H9 (cell line): ENCODE data around the gene ZNF521. TPM values are rescaled to one million over a fixed set of nuclear protein-coding genes. Genes with fewer than 3 reads are reported as not detected.

Experiments
- DNase-seq: peaks from one replicate; pipeline ENCODE4 v3.0.0-alpha.2; 2017
- H2AFZ ChIP-seq: one replicate; pipeline ENCODE4 v1.6.1; 2013; ENCODE audit warnings: mild to moderate bottlenecking, low read length, control low read depth, moderate library complexity
- H2AK5ac ChIP-seq: 2 replicates; pipeline ENCODE4 v1.6.1; 2013; ENCODE audit warnings: low read length, control low read depth, mixed read lengths; ENCODE audit not compliant: insufficient read length
- H2BK120ac ChIP-seq: one replicate; pipeline ENCODE4 v1.6.1; 2013; ENCODE audit warnings: low read depth, mild to moderate bottlenecking, low read length, control low read depth, inconsistent platforms; ENCODE audit not compliant: poor library complexity, severe bottlenecking
- H2BK12ac ChIP-seq: 2 replicates; pipeline ENCODE4 v1.6.1; 2013; ENCODE audit warnings: low read length, control low read depth, mixed read lengths, low read depth; ENCODE audit not compliant: insufficient read length
- H2BK15ac ChIP-seq: 2 replicates; pipeline ENCODE4 v1.6.1; 2013; ENCODE audit warnings: low read depth, low read length, control low read depth
- H2BK20ac ChIP-seq: one replicate; pipeline ENCODE4 v1.6.1; 2013; ENCODE audit warnings: low read depth, mild to moderate bottlenecking, low read length, control low read depth, inconsistent platforms; ENCODE audit not compliant: poor library complexity, severe bottlenecking
- H2BK5ac ChIP-seq: 2 replicates; pipeline ENCODE4 v1.6.1; 2013; ENCODE audit warnings: low read length, control low read depth, mixed read lengths; ENCODE audit not compliant: insufficient read length
- H3K14ac ChIP-seq: 2 replicates; pipeline ENCODE4 v1.6.1; 2013; ENCODE audit warnings: low read length, control low read depth; ENCODE audit not compliant: insufficient read depth
- H3K18ac ChIP-seq: 2 replicates; pipeline ENCODE4 v1.6.1; 2013; ENCODE audit warnings: low read depth, mild to moderate bottlenecking, mixed read lengths, low read length, control low read depth; ENCODE audit not compliant: insufficient read length
- H3K23ac ChIP-seq: 2 replicates; pipeline ENCODE4 v1.6.1; 2013; ENCODE audit warnings: low read length, control low read depth, mixed read lengths, low read depth; ENCODE audit not compliant: insufficient read length
- H3K23me2 ChIP-seq: 2 replicates; pipeline ENCODE4 v1.6.1; 2013; ENCODE audit warnings: low read depth, mild to moderate bottlenecking, mixed read lengths, low read length, control low read depth; ENCODE audit not compliant: insufficient read length, poor library complexity, severe bottlenecking
- H3K27ac ChIP-seq: 2 replicates; pipeline ENCODE4 v1.5.1; 2013; ENCODE audit warnings: low read length, control low read depth, mixed read lengths, low read depth; ENCODE audit not compliant: insufficient read length
- H3K27me3 ChIP-seq: 2 replicates; pipeline ENCODE4 v1.6.1; 2013; ENCODE audit warnings: low read length, control low read depth, inconsistent platforms; ENCODE audit not compliant: insufficient read depth
- H3K4ac ChIP-seq: 2 replicates; pipeline ENCODE4 v1.6.1; 2013; ENCODE audit warnings: low read depth, mild to moderate bottlenecking, control low read depth, inconsistent platforms, low read length, moderate library complexity
- H3K4me1 ChIP-seq: 2 replicates; pipeline ENCODE4 v1.6.1; 2013; ENCODE audit warnings: low read length, control low read depth, inconsistent platforms; ENCODE audit not compliant: insufficient read depth
- H3K4me2 ChIP-seq: 2 replicates; pipeline ENCODE4 v1.6.1; 2013; ENCODE audit warnings: low read length, control low read depth, mixed read lengths; ENCODE audit not compliant: insufficient read length, insufficient read depth
- H3K56ac ChIP-seq: 2 replicates; pipeline ENCODE4 v1.6.1; 2013; ENCODE audit warnings: low read depth, mild to moderate bottlenecking, mixed read lengths, low read length, control low read depth; ENCODE audit not compliant: insufficient read length
- H3K79me1 ChIP-seq: 2 replicates; pipeline ENCODE4 v1.6.1; 2013; ENCODE audit warnings: low read depth, mild to moderate bottlenecking, moderate library complexity, low read length, control low read depth, inconsistent platforms; ENCODE audit not compliant: insufficient read depth, poor library complexity, severe bottlenecking
- H3K79me2 ChIP-seq: 2 replicates; pipeline ENCODE4 v1.6.1; 2013; ENCODE audit warnings: low read length, control low read depth, inconsistent platforms; ENCODE audit not compliant: insufficient read depth
- H3K9ac ChIP-seq: 2 replicates; pipeline ENCODE4 v1.6.1; 2013; ENCODE audit warnings: low read length, control low read depth, mixed read lengths; ENCODE audit not compliant: insufficient read length; ENCODE audit errors: extremely low read depth
- H3K9me3 ChIP-seq: one replicate; pipeline ENCODE4 v1.6.1; 2013; ENCODE audit warnings: low read depth, low read length, inconsistent platforms; ENCODE audit not compliant: control insufficient read depth
- H3T11ph ChIP-seq: one replicate; pipeline ENCODE4 v1.6.1; 2013; ENCODE audit warnings: mild to moderate bottlenecking, low read length, control low read depth, inconsistent platforms
- H4K20me1 ChIP-seq: one replicate; pipeline ENCODE4 v1.6.1; 2013; ENCODE audit not compliant: control insufficient read depth, insufficient read length, insufficient read depth
- H4K5ac ChIP-seq: 2 replicates; pipeline ENCODE4 v1.6.1; 2013; ENCODE audit warnings: low read depth, mild to moderate bottlenecking, mixed read lengths, low read length, control low read depth; ENCODE audit not compliant: insufficient read length
- H4K8ac ChIP-seq: replicated peaks from 2 replicates; pipeline ENCODE4 v1.6.1; 2013; ENCODE audit warnings: low read length, control low read depth, mixed read lengths, low read depth; ENCODE audit not compliant: insufficient read length
- H4K91ac ChIP-seq: 2 replicates; pipeline ENCODE4 v1.6.1; 2013; ENCODE audit warnings: low read depth, mild to moderate bottlenecking, moderate library complexity, mixed read lengths, low read length, control low read depth; ENCODE audit not compliant: insufficient read length
- H3K27ac Mint-ChIP-seq, 3 experiments: 2 replicates in 2 of 3; 3 replicates in 1 of 3; pipeline ENCODE4 v1.8.0; 2020 to 2021; ENCODE audit warnings: mixed read lengths in 3 of 3, mild to moderate bottlenecking in 1 of 3, moderate library complexity in 1 of 3
- H3K27me3 Mint-ChIP-seq: 2 replicates; pipeline ENCODE4 v1.8.0; 2021; ENCODE audit warnings: low read depth, mild to moderate bottlenecking, moderate library complexity, mixed read lengths
- H3K36me3 Mint-ChIP-seq, 3 experiments: 2 replicates in 2 of 3; 3 replicates in 1 of 3; pipeline ENCODE4 v1.8.0; 2020 to 2021; ENCODE audit warnings: low read depth in 3 of 3, mixed read lengths in 3 of 3; ENCODE audit not compliant: insufficient read depth in 1 of 3
- H3K4me1 Mint-ChIP-seq, 2 experiments: 2 replicates each; pipeline ENCODE4 v1.8.0; 2020; ENCODE audit warnings: mixed read lengths in 2 of 2
- H3K4me3 Mint-ChIP-seq, 2 experiments: 2 replicates in 1 of 2; 3 replicates in 1 of 2; pipeline ENCODE4 v1.8.0; 2020 to 2021; ENCODE audit warnings: mild to moderate bottlenecking in 2 of 2, mixed read lengths in 2 of 2, moderate library complexity in 1 of 2
- H3K9me3 Mint-ChIP-seq, 2 experiments: 2 replicates in 1 of 2; 3 replicates in 1 of 2; pipeline ENCODE4 v1.8.0; 2020; ENCODE audit warnings: mild to moderate bottlenecking in 2 of 2, mixed read lengths in 2 of 2, moderate library complexity in 1 of 2
- WGBS: extraction: QIAGEN DNeasy Blood & Tissue Kit; methylation state at CpG from one replicate; pipeline ENCODE4 v1.1.7; 2013; ENCODE audit warnings: missing lambda C conversion rate, low lambda C conversion rate, mixed read lengths; ENCODE audit not compliant: insufficient read length; ENCODE audit errors: extremely low coverage; 5-methylcytosine and 5-hydroxymethylcytosine counted together
- total RNA-seq: library from RNA; stranded (reverse); gene quantifications from 2 replicates; pipeline ENCODE4 v1.2.1, GENCODE V29; 2021
- TF ChIP-seq, protein P1 (sequence below): fragments of 200-600 bp; sonication (generic); conservative IDR thresholded peaks from 3 replicates; pipeline ENCODE4 v1.8.0; 2021; ENCODE audit warnings: antibody characterized with exemption, mild to moderate bottlenecking

Gene ZNF521
- total RNA-seq, 1 experiment from 2014 or later: 3.3 TPM

DNA sequence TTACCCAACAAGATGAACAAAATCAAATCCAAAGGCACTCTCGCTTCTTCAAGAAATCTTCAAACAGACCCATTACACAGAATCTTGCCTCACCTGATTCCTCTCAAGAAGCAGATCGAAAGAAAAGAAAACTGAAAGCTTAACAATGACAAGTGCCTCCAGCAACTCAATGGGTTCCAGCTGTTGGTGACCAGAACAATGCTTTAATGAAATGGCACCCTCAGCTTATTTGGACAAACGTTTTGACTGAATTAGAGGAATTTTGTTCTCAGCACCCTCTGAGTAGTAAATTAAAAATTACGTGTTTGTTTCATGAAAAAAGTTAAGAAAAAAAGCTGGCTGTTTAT, 211.0 kb downstream of the ZNF521 start:
- peaks cover 0 to 16% of the 10 kb centered on the region in 2 experiments; a peak in 2 of 4 replicates for H3K4me1 Mint-ChIP-seq
- H3K79me2 ChIP-seq: no peaks in the 10 kb centered on the region
- no peaks in the 10 kb centered on the region; the same call in 1 of the 2 replicates for H3K27me3 Mint-ChIP-seq
- H3K4me3 Mint-ChIP-seq: no peak overlapping the region
- H2AK5ac ChIP-seq: no peak overlapping the region
- H3K56ac ChIP-seq: no peak overlapping the region
- WGBS: no CpG with 5 or more reads among the region's 4 CpGs
- no peak overlapping the region for H3K9ac ChIP-seq
- H3K18ac ChIP-seq: no peak overlapping the region
- TF ChIP-seq, protein P1, sequence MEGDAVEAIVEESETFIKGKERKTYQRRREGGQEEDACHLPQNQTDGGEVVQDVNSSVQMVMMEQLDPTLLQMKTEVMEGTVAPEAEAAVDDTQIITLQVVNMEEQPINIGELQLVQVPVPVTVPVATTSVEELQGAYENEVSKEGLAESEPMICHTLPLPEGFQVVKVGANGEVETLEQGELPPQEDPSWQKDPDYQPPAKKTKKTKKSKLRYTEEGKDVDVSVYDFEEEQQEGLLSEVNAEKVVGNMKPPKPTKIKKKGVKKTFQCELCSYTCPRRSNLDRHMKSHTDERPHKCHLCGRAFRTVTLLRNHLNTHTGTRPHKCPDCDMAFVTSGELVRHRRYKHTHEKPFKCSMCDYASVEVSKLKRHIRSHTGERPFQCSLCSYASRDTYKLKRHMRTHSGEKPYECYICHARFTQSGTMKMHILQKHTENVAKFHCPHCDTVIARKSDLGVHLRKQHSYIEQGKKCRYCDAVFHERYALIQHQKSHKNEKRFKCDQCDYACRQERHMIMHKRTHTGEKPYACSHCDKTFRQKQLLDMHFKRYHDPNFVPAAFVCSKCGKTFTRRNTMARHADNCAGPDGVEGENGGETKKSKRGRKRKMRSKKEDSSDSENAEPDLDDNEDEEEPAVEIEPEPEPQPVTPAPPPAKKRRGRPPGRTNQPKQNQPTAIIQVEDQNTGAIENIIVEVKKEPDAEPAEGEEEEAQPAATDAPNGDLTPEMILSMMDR: no peak
- no peaks in the 10 kb centered on the region for H3K79me1 ChIP-seq
- H3K4me2 ChIP-seq: no peak overlapping the region
- no peak overlapping the region for H2BK20ac ChIP-seq
- H3K27ac ChIP-seq: no peak overlapping the region
- H2BK15ac ChIP-seq: no peak overlapping the region
- H2BK5ac ChIP-seq: no peak overlapping the region
- no peak overlapping the region for H3T11ph ChIP-seq
- H3K27ac Mint-ChIP-seq: no peak overlapping the region
- H2BK12ac ChIP-seq: no peak overlapping the region
- H3K9me3 Mint-ChIP-seq: no peaks in the 10 kb centered on the region
- no peak overlapping the region for H3K4ac ChIP-seq
- DNase-seq: no peak
- H3K9me3 ChIP-seq: no peaks in the 10 kb centered on the region
- H3K14ac ChIP-seq: no peak overlapping the region
- H2BK120ac ChIP-seq: no peak overlapping the region
- no peaks in the 10 kb centered on the region; the same call in 1 of the 2 replicates for H3K4me1 ChIP-seq
- H4K91ac ChIP-seq: no peak overlapping the region
- no peaks in the 10 kb centered on the region for H3K23me2 ChIP-seq
- no peak overlapping the region for H2AFZ ChIP-seq
- no peak overlapping the region for H4K5ac ChIP-seq
- no peak overlapping the region for H3K23ac ChIP-seq
- no peak overlapping the region for H4K8ac ChIP-seq
- H4K20me1 ChIP-seq: no peaks in the 10 kb centered on the region
- no peaks in the 10 kb centered on the region for H3K27me3 ChIP-seq
- no peaks in the 10 kb centered on the region for H3K36me3 Mint-ChIP-seq
